Prostate gland (tissue), 2 donors: ENCODE measurements around the gene SYCP3. TPM values are rescaled to one million over a fixed set of nuclear protein-coding genes. Genes with fewer than 3 reads are reported as not detected.
"Not testable (repeated sequence)": the region's sequence is repeated elsewhere in the genome, so short reads cannot be mapped to it uniquely, and the experiment has no call there.

ENCODE experiments used
- DNase-seq: peaks from one replicate; pipeline ENCODE4 v3.0.0-alpha.2; 2019; ENCODE audit warnings: low spot score
- H3K27ac ChIP-seq, 2 donors: fragments of 200-600 bp; sonication (generic); 2 replicates each; pipeline ENCODE4 v1.5.1; 2017 to 2019
- H3K27me3 ChIP-seq: fragments of 200-600 bp; sonication (generic); replicated peaks from 2 replicates; pipeline ENCODE4 v1.5.1; 2019; ENCODE audit not compliant: insufficient read depth
- H3K36me3 ChIP-seq, 2 donors: fragments of 200-600 bp; sonication (generic); 1 replicate in 1 of 2; 2 replicates in 1 of 2; pipeline versions ENCODE4 v1.5.1 to v1.8.1; 2017 to 2019
- H3K4me1 ChIP-seq: fragments of 200-600 bp; sonication (generic); replicated peaks from 2 replicates; pipeline ENCODE4 v1.5.1; 2019
- H3K4me3 ChIP-seq, 2 donors: fragments of 200-600 bp; sonication (generic); 2 replicates each; pipeline ENCODE4 v1.5.1; 2017 to 2019
- H3K9me3 ChIP-seq: fragments of 200-600 bp; sonication (generic); 2 replicates; pipeline ENCODE4 v1.5.1; 2017
- CTCF ChIP-seq, 4 experiments: fragments of 200-600 bp in 2 of 4; fragments of 450-650 bp in 2 of 4; sonication (generic) in 2 of 4; IDR thresholded peaks; 1 replicate in 3 of 4; 2 replicates in 1 of 4; pipeline ENCODE4 v1.5.1; 2016 to 2019; ENCODE audit warnings: antibody characterized with exemption in 4 of 4, mild to moderate bottlenecking in 2 of 4, moderate library complexity in 2 of 4
- POLR2A ChIP-seq: fragments of 450-650 bp; IDR thresholded peaks from one replicate; pipeline ENCODE4 v1.6.1; 2016; ENCODE audit warnings: antibody characterized with exemption, mild to moderate bottlenecking
- POLR2AphosphoS5 ChIP-seq: sonication (generic); formaldehyde crosslinking; IDR thresholded peaks from one replicate; pipeline ENCODE4 v1.6.1; 2017; ENCODE audit warnings: antibody characterized with exemption
- WGBS: methylation state at CpG from one replicate; pipeline ENCODE4 v1.1.5; 2018; 5-methylcytosine and 5-hydroxymethylcytosine counted together
- intact Hi-C: fragments of 100-400 bp; cut with DNase I; formaldehyde crosslinking; loops from one replicate; pipeline ENCODE4 v1.14.2; 2022
- total RNA-seq, 2 donors: library from RNA; depleted of rRNA; stranded (reverse); fragments of >200 nt; gene quantifications; one replicate each; pipeline ENCODE4 v1.1.0, GENCODE V29; 2016

The SYCP3 gene
- total RNA-seq, 2 donors from 2014 or later = 14.0 TPM; not detected in 1

GRCh38 chr12:101737476-101737875 lies 1.8 kb downstream of the SYCP3 start:
- no peak overlapping the region for H3K27ac ChIP-seq
- peaks cover 0 to 7% of the 10 kb centered on the region in 2 donors for H3K36me3 ChIP-seq
- DNase-seq = no peak

GRCh38 chr12:101734482-101734881 lies 4.8 kb downstream of the SYCP3 start:
- intact Hi-C loops, DNase-seq, H3K27ac ChIP-seq, H3K4me3 ChIP-seq, H3K9me3 ChIP-seq, H3K36me3 ChIP-seq, H3K4me1 ChIP-seq, H3K27me3 ChIP-seq: not testable (repeated sequence)
- WGBS = 94% methylated on average over 5 of the region's 5 CpGs

More at GRCh38 chr12:101737476-101737875, 1.8 kb downstream of the SYCP3 start:
- TF ChIP-seq POLR2A (no peak), CTCF (IDR thresholded peaks at IDR 0.05) (no peak)
- WGBS = 94% methylated on average over 6 of the region's 6 CpGs
- intact Hi-C loops = no loop called here
- no peak overlapping the region for H3K4me3 ChIP-seq
- H3K27me3 ChIP-seq = no peaks in the 10 kb centered on the region
- no peaks in the 10 kb centered on the region for H3K4me1 ChIP-seq
- no peaks in the 10 kb centered on the region for H3K9me3 ChIP-seq

GRCh38 chr12:101733166-101733565 lies 6.1 kb downstream of the SYCP3 start:
- TF ChIP-seq CTCF (IDR thresholded peaks at IDR 0.05) (no peak), POLR2A (no peak), POLR2AphosphoS5 (no peak)

GRCh38 chr12:101732318-101732717 lies 6.9 kb downstream of the SYCP3 start:
- Histone ChIP-seq H3K9me3 (no peaks in the 10 kb centered on the region), H3K4me1 (no peaks in the 10 kb centered on the region), H3K27ac (no peak overlapping the region), H3K4me3 (no peak overlapping the region), H3K36me3 (no peaks in the 10 kb centered on the region), H3K27me3 (no peaks in the 10 kb centered on the region)
- TF ChIP-seq CTCF (IDR thresholded peaks at IDR 0.05) (no peak), POLR2AphosphoS5 (no peak), POLR2A (no peak)
- no peak for DNase-seq
- intact Hi-C loops = no loop called here
- WGBS = 92% methylated on average over 1 of the region's 1 CpG

More at GRCh38 chr12:101733166-101733565, 6.1 kb downstream of the SYCP3 start:
- H3K9me3 ChIP-seq = no peaks in the 10 kb centered on the region
- no peaks in the 10 kb centered on the region for H3K36me3 ChIP-seq
- DNase-seq = no peak
- 51% methylated on average over 2 of the region's 2 CpGs for WGBS
- intact Hi-C loops = no loop called here
- no peaks in the 10 kb centered on the region for H3K27me3 ChIP-seq
- no peaks in the 10 kb centered on the region for H3K4me1 ChIP-seq
- H3K27ac ChIP-seq = no peak overlapping the region
- H3K4me3 ChIP-seq = no peak overlapping the region

- Histone ChIP-seq H3K36me3 (peaks cover 0 to 2% of the 10 kb centered on the region in 2 donors), H3K9me3 (no peaks in the 10 kb centered on the region), H3K4me3 (no peak overlapping the region), H3K27me3 (no peaks in the 10 kb centered on the region), H3K27ac (no peak overlapping the region), H3K4me1 (no peaks in the 10 kb centered on the region)
- intact Hi-C loops = no loop called here
- DNase-seq = no peak
- TF ChIP-seq CTCF (IDR thresholded peaks at IDR 0.05) (no peak), POLR2AphosphoS5 (no peak), POLR2A (no peak)
These were observed 9.4 kb downstream of the SYCP3 start for GRCh38 chr12:101729842-101730241.
